Activated naive CD4-positive, alpha-beta T cell treated with anti-CD3 and anti-CD28 coated beads, Interleukin-2, amount 50 U/mL, for 72 hours (primary cell): ENCODE data around the gene S100A9. TPM values are rescaled to one million over a fixed set of nuclear protein-coding genes. Genes with fewer than 3 reads are reported as not detected.

Source experiments
- ATAC-seq, 2 donors: fragments of 150-1000 bp; cut with Tn5 transposase; 2 replicates each; pipeline ENCODE4 v1.10.0; 2021; ENCODE audit warnings: mild to moderate bottlenecking in 2 of 2, moderate library complexity in 2 of 2
- DNase-seq, 2 donors: peaks; one replicate each; pipeline ENCODE4 v3.0.0; 2021 to 2022; ENCODE audit warnings: low spot score in 2 of 2
- H3K27ac Mint-ChIP-seq, 2 donors: one replicate each; pipeline ENCODE4 v1.8.0; 2022; ENCODE audit warnings: mild to moderate bottlenecking in 2 of 2, mixed read lengths in 2 of 2
- H3K36me3 Mint-ChIP-seq, 2 donors: one replicate each; pipeline ENCODE4 v1.8.0; 2022; ENCODE audit warnings: mixed read lengths in 2 of 2
- H3K9me3 Mint-ChIP-seq, 2 donors: one replicate each; pipeline ENCODE4 v1.8.0; 2022; ENCODE audit warnings: mixed read lengths in 2 of 2
- total RNA-seq, 2 donors: library from RNA; stranded (reverse); gene quantifications; one replicate each; pipeline ENCODE4 v1.2.3, GENCODE V29; 2022

S100A9 gene
- total RNA-seq, 2 donors from 2014 or later = 0.73 to 1.4 TPM

- Mint-ChIP-seq H3K36me3 (no peaks in the 10 kb centered on the region), H3K27ac (no peak overlapping the region), H3K9me3 (no peaks in the 10 kb centered on the region)
- no peak for ATAC-seq
- DNase-seq = no peak
These were observed 9.4 kb downstream of the S100A9 start for GRCh38 chr1:153367090-153367489.

- ATAC-seq (no peak), DNase-seq (no peak)
- Mint-ChIP-seq H3K9me3 (no peaks in the 10 kb centered on the region), H3K27ac (no peak overlapping the region), H3K36me3 (no peaks in the 10 kb centered on the region)
These were observed 10.8 kb downstream of the S100A9 start for GRCh38 chr1:153368495-153368894.

- H3K36me3 Mint-ChIP-seq = no peaks in the 10 kb centered on the region
These were observed 12.5 kb downstream of the S100A9 start for GRCh38 chr1:153370146-153370545.

GRCh38 chr1:153371231-153371630 is 13.6 kb downstream of the S100A9 start:
- H3K36me3 Mint-ChIP-seq = no peaks in the 10 kb centered on the region
- DNase-seq = no peak
- no peak overlapping the region for H3K27ac Mint-ChIP-seq
- no peak for ATAC-seq
- no peaks in the 10 kb centered on the region for H3K9me3 Mint-ChIP-seq

More at GRCh38 chr1:153370146-153370545, 12.5 kb downstream of the S100A9 start:
- ATAC-seq (no peak), DNase-seq (no peak)
- H3K27ac Mint-ChIP-seq = no peak overlapping the region
- H3K9me3 Mint-ChIP-seq = no peaks in the 10 kb centered on the region

GRCh38 chr1:153372571-153372970 is 14.9 kb downstream of the S100A9 start:
- no peaks in the 10 kb centered on the region for H3K9me3 Mint-ChIP-seq
- H3K27ac Mint-ChIP-seq = no peak overlapping the region
- no peaks in the 10 kb centered on the region for H3K36me3 Mint-ChIP-seq
- ATAC-seq (no peak), DNase-seq (no peak)

GRCh38 chr1:153374071-153374470 is 16.4 kb downstream of the S100A9 start:
- no peak for ATAC-seq
- Mint-ChIP-seq H3K9me3 (no peaks in the 10 kb centered on the region), H3K36me3 (no peaks in the 10 kb centered on the region), H3K27ac (no peak overlapping the region)
- DNase-seq = no peak

GRCh38 chr1:153375511-153375910 is 17.9 kb downstream of the S100A9 start, which contains the start of gene S100A12:
Gene S100A12 (minus strand): TSS chr1:153375621. CDS start chr1:153374592, 1,029 bp downstream.
- ATAC-seq = no peak
- no peak for DNase-seq
- no peaks in the 10 kb centered on the region for H3K36me3 Mint-ChIP-seq
- H3K9me3 Mint-ChIP-seq = no peaks in the 10 kb centered on the region
- no peak within 1 kb of the TSS for H3K27ac Mint-ChIP-seq

GRCh38 chr1:153379591-153379990 is 21.9 kb downstream of the S100A9 start:
- peaks cover 8 to 15% of the 10 kb centered on the region in 2 donors for H3K9me3 Mint-ChIP-seq
- peaks cover 0 to 9% of the 10 kb centered on the region in 2 donors for H3K36me3 Mint-ChIP-seq
- ATAC-seq (no peak), DNase-seq (no peak)
- H3K27ac Mint-ChIP-seq = no peak overlapping the region

GRCh38 chr1:153380711-153381110 is 23.1 kb downstream of the S100A9 start:
- DNase-seq (no peak), ATAC-seq (no peak)
- Mint-ChIP-seq H3K9me3 (peaks cover 8 to 15% of the 10 kb centered on the region in 2 donors), H3K36me3 (peaks cover 0 to 9% of the 10 kb centered on the region in 2 donors), H3K27ac (no peak overlapping the region)

GRCh38 chr1:153384958-153385580 is 27.4 kb downstream of the S100A9 start:
- Mint-ChIP-seq H3K27ac (no peak overlapping the region), H3K36me3 (peaks cover 0 to 9% of the 10 kb centered on the region in 2 donors), H3K9me3 (peaks cover 8 to 15% of the 10 kb centered on the region in 2 donors)
- ATAC-seq = no peak
- no peak for DNase-seq

GRCh38 chr1:153386500-153386901 is 28.8 kb downstream of the S100A9 start:
- Mint-ChIP-seq H3K27ac (no peak overlapping the region), H3K36me3 (peaks cover 0 to 4% of the 10 kb centered on the region in 2 donors), H3K9me3 (peaks cover 2 to 9% of the 10 kb centered on the region in 2 donors)
- DNase-seq (no peak), ATAC-seq (peak; percentile 16 to 46)

GRCh38 chr1:153387001-153387400 is 29.3 kb downstream of the S100A9 start:
- Mint-ChIP-seq H3K36me3 (no peaks in the 10 kb centered on the region), H3K9me3 (peaks cover 0 to 6% of the 10 kb centered on the region in 2 donors), H3K27ac (no peak overlapping the region)
- no peak for ATAC-seq
- DNase-seq = no peak

- DNase-seq (no peak), ATAC-seq (no peak)
- no peak overlapping the region for H3K27ac Mint-ChIP-seq
- H3K9me3 Mint-ChIP-seq = no peaks in the 10 kb centered on the region
- no peaks in the 10 kb centered on the region for H3K36me3 Mint-ChIP-seq
These were observed 30.1 kb downstream of the S100A9 start for GRCh38 chr1:153387785-153388184.

GRCh38 chr1:153389401-153389800 is 31.7 kb downstream of the S100A9 start:
- ATAC-seq = no peak
- Mint-ChIP-seq H3K9me3 (no peaks in the 10 kb centered on the region), H3K27ac (no peak overlapping the region), H3K36me3 (no peaks in the 10 kb centered on the region)
- DNase-seq = no peak

GRCh38 chr1:153389973-153390879 is 32.6 kb downstream of the S100A9 start:
- no peaks in the 10 kb centered on the region for H3K9me3 Mint-ChIP-seq
- no peaks in the 10 kb centered on the region for H3K36me3 Mint-ChIP-seq

GRCh38 chr1:153390938-153391710 is 33.5 kb downstream of the S100A9 start, which contains the start of gene S100A8:
Gene S100A8 (minus strand): TSS chr1:153391073. CDS start chr1:153390535, 538 bp downstream.
- no peak within 1 kb of the TSS for H3K27ac Mint-ChIP-seq
- DNase-seq (no peak), ATAC-seq (no peak)
- no peaks in the 10 kb centered on the region for H3K36me3 Mint-ChIP-seq
- no peaks in the 10 kb centered on the region for H3K9me3 Mint-ChIP-seq

More at GRCh38 chr1:153389973-153390879, 32.6 kb downstream of the S100A9 start:
- DNase-seq (no peak), ATAC-seq (no peak)
- H3K27ac Mint-ChIP-seq = no peak overlapping the region

GRCh38 chr1:153392258-153392657 is 34.6 kb downstream of the S100A9 start:
- no peak for ATAC-seq
- DNase-seq = no peak
- H3K36me3 Mint-ChIP-seq = no peaks in the 10 kb centered on the region
- H3K9me3 Mint-ChIP-seq = no peaks in the 10 kb centered on the region
- no peak overlapping the region for H3K27ac Mint-ChIP-seq
